WI38 (cell line): ENCODE results near the gene RGS9BP.
"Not testable (repeated sequence)": the region's sequence is repeated elsewhere in the genome, so short reads cannot be mapped to it uniquely, and the experiment has no call there.

ENCODE experiments used
- H3K4me3 ChIP-seq: 2 replicates; pipeline ENCODE4 v1.5.1; 2011; ENCODE audit warnings: low read depth, mild to moderate bottlenecking, control low read depth, low read length
- CTCF ChIP-seq: IDR thresholded peaks from 2 replicates; pipeline ENCODE4 v1.5.1; 2012; ENCODE audit warnings: low read depth, mild to moderate bottlenecking, control low read depth, low read length

RGS9BP gene

GRCh38 chr19:32653599-32653915 lies 22.1 kb upstream of the RGS9BP start:
- H3K4me3 ChIP-seq, result no peak overlapping the region
- TF ChIP-seq CTCF, result no peak

- H3K4me3 ChIP-seq, result not testable (repeated sequence)
These were observed 19.3 kb upstream of the RGS9BP start for GRCh38 chr19:32656379-32656778.

- no peak for TF ChIP-seq CTCF
- H3K4me3 ChIP-seq, result no peak overlapping the region
These were observed 17.6 kb upstream of the RGS9BP start for GRCh38 chr19:32658075-32658474.

- no peak overlapping the region for H3K4me3 ChIP-seq
- no peak for TF ChIP-seq CTCF
These were observed 17.1 kb upstream of the RGS9BP start for GRCh38 chr19:32658527-32658926.

GRCh38 chr19:32661318-32661717 lies 14.3 kb upstream of the RGS9BP start:
- TF ChIP-seq CTCF, result no peak
- H3K4me3 ChIP-seq, result no peak overlapping the region

- no peak for TF ChIP-seq CTCF
- no peak overlapping the region for H3K4me3 ChIP-seq
These were observed 13.5 kb upstream of the RGS9BP start for GRCh38 chr19:32662186-32662585.

GRCh38 chr19:32666084-32666483 lies 9.6 kb upstream of the RGS9BP start:
- TF ChIP-seq CTCF, result no peak
- H3K4me3 ChIP-seq, result no peak overlapping the region

GRCh38 chr19:32669310-32669709 lies 6.3 kb upstream of the RGS9BP start:
- H3K4me3 ChIP-seq, result no peak overlapping the region
- TF ChIP-seq CTCF, result no peak
